ENCODE data around the gene ACHE.

ACHE gene

DNA sequence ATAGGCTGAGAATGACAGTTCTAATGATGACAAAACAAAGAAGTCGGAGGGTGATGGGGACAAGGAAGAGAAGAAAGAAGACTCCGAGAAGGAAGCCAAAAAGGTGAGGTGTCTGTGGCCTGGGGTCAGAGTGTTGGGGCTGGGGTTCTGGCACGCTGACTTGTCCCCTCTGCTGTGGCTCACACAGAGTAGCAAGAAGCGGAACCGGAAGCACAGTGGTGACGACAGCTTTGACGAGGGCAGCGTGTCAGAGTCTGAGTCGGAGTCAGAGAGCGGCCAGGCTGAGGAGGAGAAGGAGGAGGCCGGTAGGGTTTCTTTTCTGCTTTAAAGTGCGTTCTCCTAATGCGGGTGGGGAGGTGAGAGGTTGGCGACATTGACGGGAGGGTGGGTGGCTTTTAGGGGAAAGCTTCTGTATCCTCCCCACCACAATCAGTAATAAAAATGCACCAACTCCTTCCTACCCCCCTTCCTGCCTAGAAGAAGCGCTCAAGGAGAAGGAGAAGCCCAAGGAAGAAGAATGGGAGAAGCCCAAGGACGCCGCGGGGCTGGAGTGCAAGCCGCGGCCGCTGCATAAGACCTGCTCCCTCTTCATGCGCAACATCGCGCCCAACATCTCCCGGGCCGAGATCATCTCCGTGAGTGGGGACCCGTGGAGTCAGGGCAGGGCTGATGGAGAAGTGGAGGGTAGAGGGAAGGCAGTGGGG is 10.8 kb downstream of the ACHE start:
- no peak for DNase-seq (ENCODE audit: low read depth in 2 of 2)

- no peak for DNase-seq (ENCODE audit: low read depth in 2 of 2)
These were observed 12.7 kb downstream of the ACHE start for GRCh38 chr7:100882785-100883526.

DNA sequence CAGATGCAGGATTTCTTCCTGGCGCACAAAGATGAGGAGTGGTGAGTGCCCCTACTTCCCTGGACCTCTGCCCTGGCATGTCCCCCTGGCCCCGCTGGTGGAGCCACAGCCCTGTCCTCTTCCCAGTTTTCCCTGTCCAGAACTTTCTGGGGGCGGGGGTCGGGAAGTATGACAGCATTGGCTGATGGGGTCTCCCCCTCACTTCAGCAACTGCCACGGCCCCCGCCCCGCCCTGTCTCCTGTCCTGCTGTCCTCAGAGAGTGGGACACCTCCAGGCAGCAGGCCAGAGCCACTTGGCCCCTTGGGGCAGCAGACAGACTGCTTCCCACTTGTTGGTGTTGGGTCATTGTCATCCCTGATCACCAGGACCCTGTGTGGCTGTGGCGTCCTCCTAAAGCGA is 13.5 kb downstream of the ACHE start:
- DNase-seq (ENCODE audit: low read depth in 2 of 2): no peak

GRCh38 chr7:100881136-100881535 is 14.6 kb downstream of the ACHE start:
- no peak for DNase-seq (ENCODE audit: low read depth in 2 of 2)

GRCh38 chr7:100880645-100881044 is 15.0 kb downstream of the ACHE start:
- DNase-seq (ENCODE audit: low read depth in 2 of 2): no peak

DNA sequence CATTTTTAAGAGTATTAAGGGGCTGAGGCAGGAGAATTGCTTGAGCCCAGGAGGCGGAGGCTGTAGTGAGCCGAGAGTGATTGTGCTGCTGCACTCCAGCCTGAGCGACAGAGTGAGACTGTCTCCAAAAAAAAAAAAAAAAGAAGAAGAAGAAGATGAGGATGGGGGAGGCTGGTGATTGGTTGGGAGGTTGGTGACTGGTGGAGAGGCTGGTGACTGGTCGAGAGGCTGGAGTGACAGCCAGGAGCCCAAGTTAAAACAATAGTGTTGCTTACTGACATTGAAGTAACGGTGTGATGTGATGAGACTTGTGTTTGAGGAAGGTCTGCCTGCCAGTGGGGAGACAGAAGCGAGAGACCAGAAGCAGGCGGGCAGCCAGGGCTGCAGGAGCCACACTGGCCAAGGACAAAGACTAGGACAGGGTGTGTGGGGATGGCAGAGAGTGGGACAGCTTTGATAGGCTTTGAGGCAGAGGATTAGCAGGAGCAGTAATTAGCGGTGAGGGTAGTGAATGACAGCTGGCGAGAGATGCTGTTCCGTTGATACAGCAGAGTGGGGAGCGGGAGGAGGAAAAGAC is 15.9 kb downstream of the ACHE start:
- no peak for DNase-seq (ENCODE audit: low read depth in 2 of 2)

DNA sequence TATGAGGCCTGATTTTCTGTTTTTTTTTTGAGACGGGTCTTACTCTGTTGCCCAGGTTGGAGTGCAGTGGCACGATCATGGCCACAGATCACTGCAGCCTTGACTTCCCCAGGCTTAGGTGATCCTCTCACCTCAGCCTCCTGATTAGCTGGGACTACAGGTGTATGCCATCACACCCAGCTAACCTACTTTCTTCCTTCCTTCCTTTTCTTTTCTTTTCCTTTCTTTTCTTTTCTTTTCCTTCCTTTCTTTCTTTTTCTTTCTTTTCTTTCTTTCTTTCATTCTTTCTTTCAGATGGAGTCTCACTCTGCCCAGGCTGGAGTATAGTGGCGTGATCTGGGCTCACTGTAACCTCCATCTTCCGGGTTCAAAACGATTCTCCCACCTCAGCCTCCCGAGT is 17.0 kb downstream of the ACHE start:
- DNase-seq (ENCODE audit: low read depth in 2 of 2): no peak

GRCh38 chr7:100878013-100878412 is 17.7 kb downstream of the ACHE start:
- DNase-seq (ENCODE audit: low read depth in 2 of 2): no peak

- no peak for DNase-seq (ENCODE audit: low read depth in 2 of 2)
These were observed 20.3 kb downstream of the ACHE start for GRCh38 chr7:100875356-100875751.

DNA sequence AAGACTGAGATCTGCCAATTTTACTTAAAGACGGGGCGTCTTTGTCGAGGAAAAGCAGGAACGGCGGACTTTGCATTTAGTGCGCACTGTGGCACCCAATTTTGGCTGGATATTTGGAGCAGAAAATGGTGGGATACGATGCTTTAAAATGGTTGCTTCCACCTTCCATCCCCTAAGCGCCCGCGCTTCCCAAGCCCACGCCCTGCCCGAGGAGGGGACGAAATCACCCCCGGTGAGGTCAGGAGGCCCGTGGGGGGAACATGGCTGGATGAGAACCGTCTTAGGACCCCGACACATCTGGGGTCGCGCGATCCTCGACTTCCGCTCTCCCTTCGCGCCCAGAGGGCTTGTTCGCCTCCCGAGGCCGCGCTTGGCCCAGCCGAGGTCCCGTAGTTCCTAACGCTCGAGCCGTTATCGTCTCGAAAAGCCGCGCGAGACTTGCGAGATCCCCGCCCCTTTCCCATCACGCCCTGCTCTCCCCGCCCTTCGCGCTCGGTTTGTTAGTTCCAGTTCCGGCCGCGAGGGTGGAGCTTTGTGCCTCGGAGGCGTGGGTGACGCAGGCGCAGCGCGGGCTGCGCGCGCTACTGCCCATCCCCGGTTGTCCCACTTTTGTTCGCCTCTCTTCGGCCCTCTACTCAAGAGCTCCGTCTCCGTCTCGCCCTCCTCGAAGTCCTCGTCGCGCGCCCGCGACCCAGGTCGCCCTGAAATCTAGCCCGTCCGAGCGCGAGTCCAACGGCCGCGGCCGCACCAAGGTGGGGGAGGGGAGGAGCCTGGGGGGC is 20.9 kb downstream of the ACHE start, which contains the start of gene SRRT:
Gene SRRT (plus strand): TSS at position 527 of the 779 bp plus-strand sequence. CDS start 488 bp downstream, outside the sequence.
- DNase-seq (ENCODE audit: low read depth in 2 of 2): peak; percentile 96 to 97

- no peak for DNase-seq (ENCODE audit: low read depth in 2 of 2)
These were observed 21.4 kb downstream of the ACHE start for GRCh38 chr7:100874300-100874576.

- no peak for DNase-seq (ENCODE audit: low read depth in 2 of 2)
These were observed 21.9 kb downstream of the ACHE start for GRCh38 chr7:100873599-100874299.

GRCh38 chr7:100867776-100868485 is 27.8 kb downstream of the ACHE start:
- no peak for DNase-seq (ENCODE audit: low read depth in 2 of 2)

DNA sequence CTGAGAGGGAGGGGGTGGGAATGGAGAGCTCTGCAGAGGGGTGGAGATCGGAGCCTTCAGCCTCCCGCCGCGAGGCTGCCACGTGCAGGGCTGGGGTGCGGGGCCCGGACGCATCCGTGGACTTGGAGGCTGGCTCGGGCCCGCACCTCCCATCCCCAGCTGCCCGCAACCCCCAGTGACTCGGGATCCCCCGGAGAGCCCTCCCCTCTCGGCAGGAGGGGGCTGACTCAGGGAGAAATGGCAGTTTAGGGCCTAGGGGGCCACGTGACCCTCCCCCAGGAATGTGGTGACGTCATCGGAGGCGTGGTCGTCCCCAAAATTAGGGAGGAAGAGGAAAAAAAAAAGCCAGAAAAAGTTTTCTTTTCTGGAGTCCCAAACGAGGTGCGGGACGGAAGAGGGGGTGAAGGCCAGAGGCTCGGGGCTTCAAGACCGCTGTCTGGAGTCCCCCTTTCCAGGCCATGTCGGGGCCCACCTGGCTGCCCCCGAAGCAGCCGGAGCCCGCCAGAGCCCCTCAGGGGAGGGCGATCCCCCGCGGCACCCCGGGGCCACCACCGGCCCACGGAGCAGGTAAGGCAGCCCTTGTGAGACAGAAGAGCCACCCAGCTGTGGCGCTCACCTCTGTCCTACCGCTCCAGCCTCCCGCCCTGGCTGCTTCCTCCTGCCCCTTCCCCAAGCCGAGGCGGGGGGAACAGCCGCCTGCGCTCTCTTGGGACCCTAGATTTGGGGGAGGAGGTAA is 28.5 kb downstream of the ACHE start, which contains the start of gene TRIP6:
Gene TRIP6 (plus strand): TSS at position 348 of the 736 bp plus-strand sequence. CDS start 111 bp downstream, at position 459.
- peak; percentile 37 to 58 for DNase-seq (ENCODE audit: low read depth in 2 of 2)

GRCh38 chr7:100866729-100867039 is 29.0 kb downstream of the ACHE start:
- DNase-seq (ENCODE audit: low read depth in 2 of 2): no peak

- DNase-seq (ENCODE audit: low read depth in 2 of 2): no peak
These were observed 29.6 kb downstream of the ACHE start for GRCh38 chr7:100865938-100866728.

- no peak for DNase-seq (ENCODE audit: low read depth in 2 of 2)
These were observed 30.2 kb downstream of the ACHE start for GRCh38 chr7:100865372-100865911.

DNA sequence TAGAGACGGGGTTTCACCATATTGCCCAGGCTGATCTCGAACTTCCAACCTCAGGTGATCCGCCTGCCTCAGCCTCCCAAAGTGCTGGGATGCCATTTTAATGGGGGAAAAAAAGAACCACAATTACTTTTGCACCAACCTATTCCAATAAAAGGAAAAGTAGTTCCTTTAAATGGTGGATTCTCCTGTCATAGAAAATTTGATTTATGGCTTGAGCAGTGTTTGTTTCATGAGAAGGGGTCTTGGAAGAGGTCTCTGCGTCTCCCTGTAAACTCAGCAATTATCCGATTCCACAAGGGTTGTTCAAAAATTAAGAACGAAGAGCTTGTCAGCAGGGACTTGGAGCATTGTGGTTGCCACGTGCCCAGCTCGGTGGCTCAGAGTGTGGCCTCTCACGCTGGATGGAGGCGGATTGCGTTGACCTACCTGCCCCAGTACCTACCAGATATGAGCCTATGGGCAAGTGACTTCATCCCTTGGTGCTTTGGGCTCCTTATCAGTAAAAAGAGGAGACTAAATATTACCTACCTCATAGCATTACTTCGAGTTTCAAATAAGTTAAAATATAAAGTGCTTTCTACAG is 31.3 kb downstream of the ACHE start:
- DNase-seq (ENCODE audit: low read depth in 2 of 2): no peak

GRCh38 chr7:100863406-100863950 is 32.2 kb downstream of the ACHE start:
- no peak for DNase-seq (ENCODE audit: low read depth in 2 of 2)

Measured in stimulated activated CD8-positive, alpha-beta memory T cell treated with anti-CD3 and anti-CD28 coated beads, Interleukin-15, amount 100 ng/mL, for 4 hours (primary cell).